Activated T-helper 2 cell treated with anti-CD3 and anti-CD28 coated beads, Interferon-gamma antibody, Interleukin-2, Interleukin-4, amounts not matched to agents 10 μg/mL and 5 μg/mL and 100 μg/mL, durations not matched to agents 14 hours and 24 hours and 36 hours (primary cell): ENCODE data around the gene PPP1R9A. TPM values are rescaled to one million over a fixed set of nuclear protein-coding genes. Genes with fewer than 3 reads are reported as not detected.

Experiments
- DNase-seq: peaks from one replicate; pipeline ENCODE4 v3.0.0; 2021; ENCODE audit warnings: low spot score
- H3K27ac Mint-ChIP-seq: one replicate; pipeline ENCODE4 v1.8.0; 2021; ENCODE audit warnings: mixed read lengths
- H3K27me3 Mint-ChIP-seq: one replicate; pipeline ENCODE4 v1.8.0; 2021; ENCODE audit warnings: low read depth, mixed read lengths
- H3K36me3 Mint-ChIP-seq: one replicate; pipeline ENCODE4 v1.8.0; 2021; ENCODE audit warnings: low read depth, mixed read lengths
- H3K4me1 Mint-ChIP-seq: one replicate; pipeline ENCODE4 v1.8.0; 2021; ENCODE audit warnings: low read depth, mixed read lengths
- H3K4me3 Mint-ChIP-seq: one replicate; pipeline ENCODE4 v1.8.0; 2021; ENCODE audit warnings: low read depth, mild to moderate bottlenecking, moderate library complexity, mixed read lengths
- H3K9me3 Mint-ChIP-seq: one replicate; pipeline ENCODE4 v1.8.0; 2021; ENCODE audit warnings: mixed read lengths
- intact Hi-C: fragments of 100-400 bp; cut with micrococcal nuclease; formaldehyde crosslinking; loops from one replicate; pipeline ENCODE4 v1.15.1; 2023
- total RNA-seq: library from RNA; stranded (reverse); gene quantifications from 2 replicates; pipeline ENCODE4 v1.2.3, GENCODE V29; 2022

PPP1R9A gene
- total RNA-seq, 1 donor from 2014 or later, result not detected

DNA sequence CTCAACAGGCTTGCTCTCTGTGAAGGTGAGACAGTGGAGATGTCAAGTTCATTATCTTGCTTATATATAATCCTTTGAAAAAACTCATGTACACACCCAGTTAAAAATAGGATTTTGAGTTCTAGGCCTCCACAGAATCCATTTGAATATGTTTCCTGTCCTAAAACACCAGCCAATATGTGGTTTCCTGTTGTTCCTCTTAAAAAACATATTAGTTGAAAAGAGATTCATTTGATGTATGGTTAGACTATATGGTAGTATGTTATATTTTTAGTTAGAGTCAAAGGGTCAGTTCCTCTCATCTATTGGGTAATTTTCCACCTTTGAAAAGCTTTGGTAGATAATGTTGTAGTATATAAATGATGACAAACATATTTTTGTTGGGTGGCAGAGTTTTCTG lies 16.0 kb downstream of the PPP1R9A start:
- Mint-ChIP-seq H3K4me1 (no peaks in the 10 kb centered on the region), H3K27ac (no peak overlapping the region), H3K36me3 (no peaks in the 10 kb centered on the region), H3K27me3 (no peaks in the 10 kb centered on the region), H3K4me3 (no peak overlapping the region), H3K9me3 (no peaks in the 10 kb centered on the region)
- intact Hi-C loops, result no loop called here
- DNase-seq, result no peak

DNA sequence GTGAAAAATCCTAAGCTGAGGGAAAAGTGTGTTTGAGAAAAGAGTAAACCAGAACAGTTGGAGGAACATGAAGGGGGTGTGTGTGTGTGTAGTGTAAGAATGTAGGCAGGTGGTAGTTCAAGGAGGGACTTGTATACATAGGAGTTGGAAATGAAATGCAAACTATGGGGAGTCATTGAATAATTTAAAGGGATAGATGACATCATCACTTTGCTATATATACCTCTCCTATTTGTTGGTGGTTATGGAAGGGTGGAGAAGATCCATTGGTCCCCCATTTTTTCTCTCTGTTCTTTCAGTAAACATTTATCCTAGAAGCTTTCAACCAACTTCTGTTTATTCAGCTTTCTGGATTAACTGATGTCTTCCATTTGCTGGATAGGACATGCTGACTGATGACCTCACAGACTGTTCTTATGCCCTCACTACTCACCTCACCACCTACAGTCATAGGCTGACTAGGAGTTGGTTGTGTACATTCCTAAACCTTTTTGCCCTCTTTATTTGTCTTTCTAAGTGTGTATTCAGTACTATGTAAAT lies 20.8 kb downstream of the PPP1R9A start:
- DNase-seq, result no peak
- H3K4me1 Mint-ChIP-seq, result no peaks in the 10 kb centered on the region
- no peak overlapping the region for H3K4me3 Mint-ChIP-seq
- no peaks in the 10 kb centered on the region for H3K27me3 Mint-ChIP-seq
- intact Hi-C loops, result no loop called here
- no peak overlapping the region for H3K27ac Mint-ChIP-seq
- no peaks in the 10 kb centered on the region for H3K9me3 Mint-ChIP-seq
- no peaks in the 10 kb centered on the region for H3K36me3 Mint-ChIP-seq

DNA sequence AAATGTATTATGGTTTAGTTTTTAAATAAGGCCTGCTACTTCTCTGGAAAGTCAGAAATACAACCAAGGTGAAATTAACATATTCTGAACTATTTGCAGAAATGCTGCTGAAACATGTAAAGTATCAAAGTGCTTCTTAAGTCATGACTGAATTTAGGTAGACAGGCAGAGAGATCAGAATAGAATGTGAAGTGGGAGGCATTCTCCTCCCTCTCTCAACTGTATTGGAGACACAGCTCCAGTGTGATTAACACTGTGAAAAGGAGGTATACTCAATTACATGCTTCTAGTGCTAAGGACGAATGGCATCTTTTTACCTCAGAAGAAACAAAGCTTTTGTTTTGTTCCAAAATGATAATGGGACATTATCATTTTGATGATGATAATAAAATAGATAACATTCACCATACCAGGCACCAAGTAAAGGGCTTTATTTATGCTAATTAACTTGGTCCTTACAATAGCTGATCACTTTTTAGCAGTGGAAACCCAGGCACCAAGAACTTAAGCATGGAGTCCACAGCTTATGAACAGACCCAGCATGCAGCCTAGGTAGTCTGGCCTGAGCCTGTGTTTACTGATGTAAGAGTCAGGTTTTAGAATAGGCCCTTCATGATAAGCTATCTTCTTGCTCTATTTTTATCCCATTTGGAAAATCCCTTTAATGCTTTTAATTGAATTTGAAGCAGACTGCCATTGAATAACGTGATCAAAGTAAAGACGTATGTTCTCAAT lies 26.0 kb downstream of the PPP1R9A start:
- Mint-ChIP-seq H3K9me3 (no peaks in the 10 kb centered on the region), H3K27me3 (no peaks in the 10 kb centered on the region), H3K36me3 (no peaks in the 10 kb centered on the region), H3K27ac (no peak overlapping the region), H3K4me1 (no peaks in the 10 kb centered on the region), H3K4me3 (no peak overlapping the region)
- intact Hi-C loops, result no loop called here
- DNase-seq, result no peak

GRCh38 chr7:94939395-94939794 lies 32.0 kb downstream of the PPP1R9A start:
- Mint-ChIP-seq H3K36me3 (no peaks in the 10 kb centered on the region), H3K4me3 (no peak overlapping the region), H3K27me3 (no peaks in the 10 kb centered on the region), H3K27ac (no peak overlapping the region), H3K4me1 (no peaks in the 10 kb centered on the region), H3K9me3 (no peaks in the 10 kb centered on the region)
- intact Hi-C loops, result no loop called here
- DNase-seq, result no peak

DNA sequence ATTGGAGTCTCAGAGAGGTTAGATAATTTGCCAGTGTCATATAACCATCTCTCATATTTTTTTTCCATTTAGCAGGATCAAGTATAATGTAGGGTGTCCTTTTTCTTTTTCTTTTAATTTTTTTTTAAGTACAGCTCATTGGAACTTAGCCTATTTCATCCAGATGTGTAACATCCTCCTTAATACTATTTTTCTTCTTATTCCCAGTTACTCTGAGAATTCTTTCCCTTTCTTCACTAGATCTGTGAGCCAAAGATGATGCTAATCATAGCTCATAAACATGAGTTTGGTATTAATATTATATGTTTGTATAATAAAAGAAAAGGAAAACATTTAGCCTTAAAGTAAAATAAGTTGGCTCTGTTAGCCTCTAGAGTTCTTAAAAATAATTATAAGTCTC lies 32.8 kb downstream of the PPP1R9A start:
- no peaks in the 10 kb centered on the region for H3K4me1 Mint-ChIP-seq
- no peak overlapping the region for H3K27ac Mint-ChIP-seq
- no peaks in the 10 kb centered on the region for H3K27me3 Mint-ChIP-seq
- no peak overlapping the region for H3K4me3 Mint-ChIP-seq
- intact Hi-C loops, result no loop called here
- H3K36me3 Mint-ChIP-seq, result no peaks in the 10 kb centered on the region
- no peaks in the 10 kb centered on the region for H3K9me3 Mint-ChIP-seq
- DNase-seq, result no peak

DNA sequence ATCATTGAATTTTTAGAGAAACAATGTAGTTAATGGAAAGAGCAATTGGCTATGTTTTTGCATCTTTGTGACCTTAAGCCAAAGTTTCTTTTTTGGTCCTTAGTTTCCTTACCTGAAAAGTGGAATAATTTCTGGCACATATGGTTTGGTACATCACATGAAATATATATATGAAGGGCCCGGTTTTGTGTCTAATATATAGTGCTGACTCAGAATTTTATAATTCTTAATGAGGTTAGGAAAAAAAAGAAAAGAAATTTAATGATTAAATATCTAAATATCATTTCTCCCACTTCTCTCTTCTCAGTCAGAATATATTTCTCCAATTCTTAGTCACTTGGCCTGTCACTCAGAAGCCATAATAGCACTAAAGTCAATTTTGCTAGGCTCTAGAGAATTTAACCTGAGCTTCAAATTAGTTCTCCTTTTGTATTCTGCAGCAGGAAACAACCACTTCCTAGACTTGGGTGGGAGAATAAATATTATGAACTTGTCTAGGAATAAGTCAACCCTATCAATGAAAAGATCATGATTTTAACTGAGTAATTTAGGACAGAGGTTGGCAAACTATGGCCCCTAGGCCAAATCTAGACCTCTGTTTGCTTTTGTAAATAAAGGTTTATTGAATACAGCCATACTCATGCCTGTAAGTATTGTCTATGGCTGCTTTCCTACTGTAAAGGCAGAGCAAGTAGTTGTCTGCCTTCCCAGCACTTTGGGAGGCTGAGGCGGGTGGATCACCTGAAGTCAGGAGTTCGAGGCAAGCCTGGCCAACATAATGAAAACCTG lies 34.6 kb downstream of the PPP1R9A start:
- H3K27me3 Mint-ChIP-seq, result no peaks in the 10 kb centered on the region
- H3K4me1 Mint-ChIP-seq, result no peaks in the 10 kb centered on the region
- H3K9me3 Mint-ChIP-seq, result no peaks in the 10 kb centered on the region
- no peaks in the 10 kb centered on the region for H3K36me3 Mint-ChIP-seq
- no peak for DNase-seq
- intact Hi-C loops, result no loop called here
- no peak overlapping the region for H3K27ac Mint-ChIP-seq
- H3K4me3 Mint-ChIP-seq, result no peak overlapping the region

- Mint-ChIP-seq H3K4me3 (no peak overlapping the region), H3K27me3 (no peaks in the 10 kb centered on the region), H3K27ac (no peak overlapping the region), H3K4me1 (no peaks in the 10 kb centered on the region), H3K36me3 (no peaks in the 10 kb centered on the region), H3K9me3 (no peaks in the 10 kb centered on the region)
- no peak for DNase-seq
- intact Hi-C loops, result no loop called here
Measured at GRCh38 chr7:94943134-94943533, 35.7 kb downstream of the PPP1R9A start.

DNA sequence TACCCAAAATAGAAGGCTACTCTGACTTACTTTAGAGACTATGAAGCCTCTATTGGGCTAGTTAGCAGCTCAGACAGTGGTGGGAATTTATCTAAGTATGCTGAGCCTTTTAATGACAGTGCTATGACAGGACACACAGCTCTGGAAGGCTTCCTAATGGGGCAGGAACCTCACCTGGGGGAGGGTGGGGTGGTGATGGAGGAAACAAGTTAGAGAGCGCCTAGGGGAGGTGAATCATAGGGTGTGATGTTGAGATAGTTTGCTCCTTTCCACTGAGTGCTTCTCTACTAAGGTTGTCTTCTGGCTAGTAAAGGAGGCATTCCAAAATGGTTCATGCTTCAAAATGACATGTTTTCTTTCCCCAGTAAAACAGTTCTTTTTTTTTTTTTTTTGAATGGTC lies 42.1 kb downstream of the PPP1R9A start:
- Mint-ChIP-seq H3K4me3 (no peak overlapping the region), H3K9me3 (no peaks in the 10 kb centered on the region), H3K27me3 (no peaks in the 10 kb centered on the region), H3K36me3 (no peaks in the 10 kb centered on the region), H3K27ac (no peak overlapping the region), H3K4me1 (no peaks in the 10 kb centered on the region)
- DNase-seq, result no peak
- intact Hi-C loops, result no loop called here

- no peaks in the 10 kb centered on the region for H3K4me1 Mint-ChIP-seq
- no peaks in the 10 kb centered on the region for H3K9me3 Mint-ChIP-seq
- H3K36me3 Mint-ChIP-seq, result no peaks in the 10 kb centered on the region
- DNase-seq, result no peak
- intact Hi-C loops, result no loop called here
- H3K4me3 Mint-ChIP-seq, result no peak overlapping the region
- H3K27ac Mint-ChIP-seq, result no peak overlapping the region
- no peaks in the 10 kb centered on the region for H3K27me3 Mint-ChIP-seq
Measured at GRCh38 chr7:94955807-94956206, 48.4 kb downstream of the PPP1R9A start.

DNA sequence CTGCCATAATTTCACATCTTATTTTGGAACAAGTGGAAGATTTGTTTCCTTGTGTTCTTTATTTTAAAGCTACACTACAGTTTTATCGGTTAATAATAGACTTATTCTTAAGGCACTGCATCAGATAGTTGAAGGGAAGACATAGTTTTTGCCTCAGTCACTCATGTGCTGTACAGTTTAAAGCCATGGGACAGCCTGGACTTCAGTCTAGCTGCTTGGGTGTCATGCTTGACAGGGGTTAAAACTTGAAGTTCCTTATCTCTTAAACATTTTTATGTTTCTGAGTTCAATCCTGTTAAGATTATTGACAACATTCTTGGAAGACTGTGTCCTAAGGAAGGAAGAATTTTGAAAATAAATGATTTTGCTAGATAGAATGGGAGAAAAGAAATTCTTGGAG lies 49.7 kb downstream of the PPP1R9A start:
- Mint-ChIP-seq H3K36me3 (no peaks in the 10 kb centered on the region), H3K4me3 (no peak overlapping the region), H3K27me3 (no peaks in the 10 kb centered on the region), H3K9me3 (no peaks in the 10 kb centered on the region), H3K4me1 (no peaks in the 10 kb centered on the region), H3K27ac (no peak overlapping the region)
- no peak for DNase-seq
- intact Hi-C loops, result no loop called here

DNA sequence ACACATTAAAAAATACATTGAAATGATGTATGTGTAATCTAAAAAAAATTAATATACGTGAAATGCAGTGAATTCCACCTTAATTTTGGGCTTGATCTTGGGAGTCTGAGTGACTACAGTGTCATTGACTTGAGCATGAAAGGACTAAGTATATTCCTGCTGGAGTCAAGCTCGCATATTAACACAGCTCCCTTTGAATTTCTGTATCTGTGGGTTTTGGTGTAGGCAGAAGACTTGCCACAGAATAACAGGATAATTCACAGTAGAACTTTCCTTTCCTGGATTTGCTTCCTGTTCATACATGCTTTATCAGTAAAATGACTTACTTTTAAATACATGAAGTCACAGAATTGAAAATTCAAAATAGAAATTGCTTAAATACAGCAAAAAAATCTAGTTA lies 55.3 kb downstream of the PPP1R9A start:
- H3K36me3 Mint-ChIP-seq, result no peaks in the 10 kb centered on the region
- no peaks in the 10 kb centered on the region for H3K27me3 Mint-ChIP-seq
- intact Hi-C loops, result no loop called here
- no peak overlapping the region for H3K27ac Mint-ChIP-seq
- no peak for DNase-seq
- H3K4me3 Mint-ChIP-seq, result no peak overlapping the region
- H3K9me3 Mint-ChIP-seq, result no peaks in the 10 kb centered on the region
- H3K4me1 Mint-ChIP-seq, result no peaks in the 10 kb centered on the region

- Mint-ChIP-seq H3K9me3 (no peaks in the 10 kb centered on the region), H3K27me3 (no peaks in the 10 kb centered on the region), H3K36me3 (no peaks in the 10 kb centered on the region), H3K4me1 (no peaks in the 10 kb centered on the region), H3K27ac (no peak overlapping the region), H3K4me3 (no peak overlapping the region)
- no peak for DNase-seq
- intact Hi-C loops, result no loop called here
Measured at GRCh38 chr7:94969434-94970084, 62.2 kb downstream of the PPP1R9A start.

GRCh38 chr7:94970085-94970576 lies 62.7 kb downstream of the PPP1R9A start:
- Mint-ChIP-seq H3K27ac (no peak overlapping the region), H3K27me3 (no peaks in the 10 kb centered on the region), H3K4me3 (no peak overlapping the region), H3K36me3 (no peaks in the 10 kb centered on the region), H3K4me1 (no peaks in the 10 kb centered on the region), H3K9me3 (no peaks in the 10 kb centered on the region)
- no peak for DNase-seq
- intact Hi-C loops, result no loop called here
